NCI-H187 treated with DMSO at 0.1 percent for 48 hours (cell line): ENCODE measurements around the gene BUB1.
"Not testable (repeated sequence)": the region's sequence is repeated elsewhere in the genome, so short reads cannot be mapped to it uniquely, and the experiment has no call there.

Source experiments
- DNase-seq: peaks from one replicate; lab custom pipeline; 2025; lab: John Stamatoyannopoulos, UW

Gene BUB1

DNA sequence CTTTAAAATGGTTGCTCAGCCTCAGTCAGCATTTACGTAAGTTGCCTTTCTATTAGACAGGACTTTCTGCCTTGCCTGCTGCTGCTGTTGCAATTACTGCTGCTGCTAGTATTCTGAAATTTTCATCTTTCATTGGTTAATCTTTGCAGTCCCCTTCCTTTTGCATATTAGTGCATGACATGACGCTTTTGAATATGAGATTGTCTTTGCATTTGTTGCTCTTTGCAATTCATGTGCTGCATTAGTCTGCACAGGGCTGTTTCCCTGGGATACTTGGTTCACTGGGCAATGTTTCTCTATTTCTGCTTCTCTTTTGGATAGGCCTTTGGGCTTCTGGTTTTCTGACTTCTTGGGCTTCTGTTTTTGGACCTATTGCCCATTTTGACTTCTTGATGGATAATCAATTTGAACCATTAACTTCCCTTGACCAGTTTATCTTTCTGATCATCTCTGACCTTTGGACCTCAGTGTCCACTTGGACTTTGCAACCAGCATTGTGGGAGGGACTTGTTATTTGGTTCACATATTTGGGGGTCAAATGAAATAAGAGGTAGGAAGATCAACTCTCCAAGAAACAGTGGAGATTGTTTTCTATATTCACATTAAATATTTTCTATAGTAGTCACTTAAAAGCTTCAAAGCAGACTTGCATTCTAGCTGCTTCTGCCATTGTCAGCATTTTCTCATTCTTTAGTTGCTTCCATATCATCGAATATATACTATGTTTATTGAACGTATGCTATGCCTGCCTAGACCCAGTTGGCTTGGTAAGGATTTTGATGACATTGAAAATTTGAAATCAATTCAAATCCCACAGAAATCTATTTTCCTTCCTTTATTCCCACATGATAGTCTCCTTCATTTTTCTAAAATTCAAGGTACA, 12.5 kb upstream of the BUB1 start:
- DNase-seq = no peak

DNA sequence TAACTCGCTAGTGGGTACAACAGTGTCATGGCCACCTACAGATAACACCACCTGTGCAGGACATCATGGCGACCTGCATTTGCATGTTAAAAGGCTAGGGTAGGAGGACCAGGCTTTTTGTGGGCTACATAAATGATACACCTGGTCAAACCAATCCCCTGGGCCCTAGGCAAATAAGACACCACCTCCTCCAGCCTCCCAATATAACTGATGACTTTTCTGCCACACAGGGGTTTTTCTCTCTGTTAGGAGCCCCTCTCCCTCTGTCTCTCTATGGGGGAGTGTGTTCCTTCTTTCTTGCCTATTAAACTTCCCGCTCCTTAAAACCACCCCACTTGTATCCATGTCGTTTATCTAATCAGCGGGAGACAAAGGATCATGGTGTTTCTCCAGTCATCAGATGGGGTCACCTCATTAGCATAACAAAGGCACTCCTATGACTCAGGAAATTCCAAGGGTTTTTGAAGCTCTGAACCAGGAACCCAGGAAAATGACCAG, 10.8 kb upstream of the BUB1 start:
- no peak for DNase-seq

DNA sequence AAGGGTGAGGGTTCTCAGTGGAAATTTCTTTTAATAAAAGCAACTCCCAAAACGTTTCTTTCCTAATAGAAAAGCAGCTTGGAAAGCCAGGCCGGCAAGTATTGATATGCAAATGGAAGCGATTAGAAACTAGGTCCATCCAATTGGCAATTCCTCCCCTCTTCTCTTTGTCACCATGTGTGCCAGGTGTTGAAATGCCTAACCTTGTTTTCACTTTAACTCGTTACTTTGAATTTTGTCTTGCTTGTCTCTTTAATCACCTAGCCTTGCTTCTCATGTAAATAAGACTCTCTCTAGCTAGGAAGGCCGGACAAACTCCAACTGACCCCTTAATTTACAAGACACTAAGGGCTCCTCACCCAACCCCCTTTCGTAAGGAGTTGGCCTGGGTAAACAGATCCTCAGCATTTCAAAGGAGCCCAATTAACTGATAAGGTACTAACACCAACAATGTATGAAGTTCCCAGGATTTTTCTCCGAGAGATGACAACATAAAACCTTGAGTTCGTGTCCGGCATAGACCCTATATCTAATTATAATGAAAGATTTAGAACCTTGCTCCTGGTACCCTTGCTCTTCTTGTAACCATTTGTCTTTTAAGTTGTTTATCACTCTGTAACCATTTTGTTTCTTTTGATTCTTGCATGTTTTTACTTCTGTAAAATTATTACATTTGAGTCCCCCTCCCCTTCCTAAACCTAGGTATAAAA, 10.1 kb upstream of the BUB1 start:
- not testable (repeated sequence) for DNase-seq

DNA sequence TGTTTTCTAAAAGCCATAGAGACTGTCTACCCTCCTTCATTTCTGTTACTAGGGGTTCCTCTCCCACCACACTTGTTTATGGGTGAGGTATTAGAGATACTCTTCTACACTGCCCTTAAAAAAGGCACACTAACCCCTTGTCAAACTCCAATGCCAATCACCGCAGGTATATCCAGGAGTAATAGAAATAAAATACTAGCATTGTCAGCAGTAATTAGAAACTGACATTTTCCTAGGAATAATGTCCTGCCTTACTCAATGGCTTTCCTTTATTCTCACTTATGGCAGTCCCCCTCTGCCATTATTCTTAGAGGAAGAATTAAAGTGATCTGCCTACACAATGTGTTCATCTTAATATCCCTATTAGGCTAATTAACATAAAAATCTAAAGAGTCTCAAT, 5.0 kb upstream of the BUB1 start:
- no peak for DNase-seq

DNA sequence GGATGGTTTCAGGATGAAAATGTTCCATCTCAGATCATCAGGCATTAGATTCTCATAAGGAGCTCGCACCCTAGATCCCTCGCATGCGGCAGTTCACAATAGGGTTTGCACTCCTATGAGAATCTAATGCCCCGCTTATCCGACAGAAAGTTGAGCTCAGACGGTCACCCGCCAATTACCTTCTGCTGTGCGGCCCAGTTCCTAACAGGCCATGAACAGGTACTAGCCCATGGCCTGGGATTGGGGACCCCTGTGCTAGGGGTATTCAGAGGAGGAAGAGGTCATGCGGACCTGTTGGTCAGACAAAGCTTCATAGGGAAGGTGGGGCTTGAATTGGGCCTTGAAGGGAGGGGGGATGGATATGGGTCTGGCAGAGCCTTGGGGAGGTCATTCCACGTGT, 4.4 kb upstream of the BUB1 start:
- DNase-seq = no peak

DNA sequence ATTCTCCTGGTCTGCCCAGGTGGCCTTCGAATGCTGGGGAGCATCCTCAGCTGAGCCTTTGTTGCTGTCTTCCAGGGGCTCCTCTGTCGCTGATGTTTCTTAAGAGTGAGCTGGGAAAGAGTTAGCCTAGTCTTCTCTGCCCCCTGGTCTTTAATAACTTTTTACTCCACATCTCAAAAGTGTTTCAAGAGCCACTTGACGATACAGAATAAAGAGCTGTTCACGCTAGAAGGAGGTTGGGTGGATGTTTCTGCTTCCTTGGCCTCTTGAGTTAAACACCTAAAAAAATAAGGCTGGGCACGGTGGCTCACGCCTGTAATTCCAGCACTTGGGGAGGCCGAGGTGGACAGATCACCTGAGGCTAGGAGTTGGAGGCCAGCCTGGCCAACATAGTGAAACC, 2.8 kb upstream of the BUB1 start:
- no peak for DNase-seq

DNA sequence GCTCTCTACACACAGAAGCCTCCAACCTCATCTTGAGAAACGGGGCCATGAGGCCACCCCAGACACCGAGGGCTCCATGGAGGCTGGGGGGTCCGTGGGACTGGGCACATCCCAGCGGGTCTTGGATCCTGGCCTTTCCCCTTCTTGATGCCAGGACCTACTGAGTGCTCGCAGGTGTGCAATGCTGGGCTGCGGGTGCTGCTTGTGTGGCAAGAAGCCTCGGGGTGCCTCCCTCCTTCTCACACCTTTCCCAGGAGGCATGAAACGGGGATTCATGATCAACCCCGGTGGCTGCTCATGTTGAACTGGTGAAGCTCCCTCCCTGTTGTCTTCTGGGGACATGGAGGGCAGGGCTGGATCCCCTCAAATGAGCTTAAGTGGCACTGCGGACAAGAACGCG, 2.0 kb upstream of the BUB1 start:
- no peak for DNase-seq

DNA sequence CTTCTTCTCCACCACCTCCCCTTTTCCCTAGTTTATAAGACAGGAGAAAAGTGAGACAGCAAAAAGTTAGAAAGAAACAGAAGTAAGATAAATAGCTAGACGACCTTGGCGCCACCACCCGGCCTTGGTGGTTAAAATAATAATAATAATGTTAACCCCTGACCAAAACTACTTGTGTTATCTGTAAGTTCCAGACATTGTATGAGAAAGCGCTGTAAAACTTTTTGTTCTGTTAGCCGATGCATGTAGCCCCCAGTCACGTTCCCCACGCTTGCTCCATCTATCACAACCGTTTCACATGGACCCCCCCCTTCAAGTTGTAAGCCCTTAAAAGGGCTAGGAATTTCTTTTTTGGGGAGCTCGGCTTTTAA, 1.5 kb upstream of the BUB1 start:
- DNase-seq = no peak

DNA sequence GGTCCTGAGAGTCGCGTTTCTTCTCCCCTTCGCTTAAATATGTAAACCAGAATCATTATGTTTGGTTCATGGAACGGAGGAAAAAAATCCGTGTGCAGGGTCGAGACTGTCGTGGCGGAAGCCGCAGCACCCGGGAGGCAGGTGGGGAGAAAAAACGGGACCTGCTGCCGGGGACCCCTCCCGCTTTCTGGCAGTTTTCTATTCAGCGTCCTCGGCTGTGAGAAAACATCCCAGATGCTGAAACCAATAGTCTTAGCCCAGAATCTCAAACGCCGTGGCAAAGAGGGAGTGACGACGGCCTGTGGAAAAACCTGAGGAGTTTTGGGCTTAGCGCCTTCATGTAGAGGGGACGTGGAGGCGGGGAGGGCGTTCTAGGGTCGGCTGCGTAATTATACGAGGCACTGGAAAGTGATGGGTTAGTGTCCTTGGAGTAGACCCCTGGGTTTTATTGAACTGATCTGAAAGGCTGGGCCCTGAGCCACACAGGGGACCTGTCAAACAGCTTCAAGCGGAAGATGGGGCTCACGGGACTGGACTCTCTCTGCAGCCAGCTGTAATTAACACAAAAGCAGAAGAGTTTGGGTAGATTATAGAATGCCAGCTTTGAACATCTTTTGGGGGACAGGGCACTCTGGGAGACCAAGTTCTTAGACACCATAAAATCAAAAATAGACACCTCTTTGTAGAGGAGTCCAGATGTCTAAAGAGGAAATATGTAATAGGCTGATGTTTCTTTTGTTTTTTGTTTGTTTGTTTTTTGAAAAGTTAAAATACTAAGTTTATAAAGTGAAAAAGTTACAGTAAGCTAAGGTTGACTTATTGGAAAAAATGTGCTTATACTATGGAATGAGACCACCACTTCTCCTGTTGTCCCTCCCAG, 834 bp upstream of the BUB1 start:
- DNase-seq = no peak

DNA sequence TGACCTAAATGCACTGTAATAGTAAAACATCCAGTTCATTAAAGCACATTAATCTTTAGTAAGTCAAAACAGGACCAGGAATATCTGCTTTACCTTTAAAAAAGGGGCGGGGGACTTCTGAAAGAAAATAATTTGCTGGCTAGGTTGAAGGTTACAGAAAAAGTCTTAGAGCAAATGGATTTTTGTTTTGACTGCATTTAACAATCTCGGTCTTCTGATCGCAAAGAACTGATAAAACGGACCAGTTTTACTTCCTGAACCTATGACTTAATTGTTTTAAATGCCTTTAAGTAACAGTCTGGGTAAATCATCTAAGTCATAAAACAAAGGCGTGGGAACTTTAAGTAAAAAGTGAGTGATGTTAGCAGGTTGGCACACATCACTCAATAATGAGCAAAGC, 783 bp downstream of the BUB1 start:
- DNase-seq = no peak

DNA sequence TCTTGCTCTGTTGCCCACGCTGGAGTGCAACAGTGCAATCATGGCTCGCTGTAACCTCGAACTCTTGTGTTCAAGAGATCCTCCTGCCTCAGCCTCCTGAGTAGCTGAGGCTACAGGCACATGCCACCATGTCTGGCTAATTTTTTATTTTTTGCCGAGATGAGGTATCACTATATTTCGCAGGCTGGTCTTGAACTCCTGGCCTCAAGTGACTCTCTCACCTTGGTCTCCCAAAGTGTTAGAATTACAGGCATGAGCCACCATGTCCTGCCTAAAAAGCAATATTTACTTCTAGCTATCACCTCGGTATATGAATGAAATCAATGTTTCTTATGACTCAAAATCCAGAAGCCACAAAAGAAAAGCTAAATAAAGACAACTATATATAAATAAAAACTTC, 2.2 kb downstream of the BUB1 start:
- DNase-seq = no peak

DNA sequence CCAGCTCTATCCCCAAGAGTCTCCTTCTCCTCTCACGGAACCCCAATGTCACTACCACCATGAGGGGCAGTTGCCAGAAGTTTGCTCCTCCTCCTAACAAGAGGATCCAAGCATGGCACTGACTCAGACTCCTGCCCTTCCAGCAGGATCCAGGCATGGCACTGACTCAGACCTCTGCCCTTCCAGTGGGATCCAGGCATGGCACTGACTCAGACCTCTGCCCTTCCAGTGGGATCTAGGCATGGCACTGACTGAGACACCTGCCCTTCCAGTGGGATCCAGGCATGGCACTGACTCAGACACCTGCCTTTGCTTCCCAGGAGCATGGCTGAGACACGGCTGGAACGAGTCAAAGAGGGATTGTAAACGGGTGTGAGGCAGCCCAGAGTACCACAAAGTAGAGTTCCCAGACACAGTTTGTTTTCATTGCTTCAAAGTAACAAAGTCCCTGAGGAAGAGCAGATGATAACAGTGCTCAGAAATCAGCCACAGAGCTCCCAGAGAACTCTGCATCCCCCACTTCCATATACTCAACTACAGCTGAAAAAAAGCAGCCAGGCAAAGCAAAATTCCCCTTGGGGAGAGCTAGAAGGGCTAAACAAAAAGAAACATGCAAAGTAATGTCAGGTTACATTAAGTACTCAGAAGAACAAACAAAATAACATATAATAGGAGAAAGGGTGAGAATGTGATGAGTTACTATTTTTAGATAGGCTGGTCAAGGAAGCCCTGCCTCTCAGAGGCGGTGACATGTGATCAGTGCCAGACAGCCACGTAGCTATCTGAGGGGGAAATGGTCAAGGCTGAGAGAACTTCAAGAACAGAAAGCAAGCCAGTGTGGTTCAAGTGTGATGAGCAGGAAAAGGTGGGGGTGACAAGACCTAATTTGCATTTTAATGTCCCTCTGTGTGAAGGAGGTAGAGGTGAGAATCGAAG, 3.0 kb downstream of the BUB1 start:
- peak; percentile 14 for DNase-seq

DNA sequence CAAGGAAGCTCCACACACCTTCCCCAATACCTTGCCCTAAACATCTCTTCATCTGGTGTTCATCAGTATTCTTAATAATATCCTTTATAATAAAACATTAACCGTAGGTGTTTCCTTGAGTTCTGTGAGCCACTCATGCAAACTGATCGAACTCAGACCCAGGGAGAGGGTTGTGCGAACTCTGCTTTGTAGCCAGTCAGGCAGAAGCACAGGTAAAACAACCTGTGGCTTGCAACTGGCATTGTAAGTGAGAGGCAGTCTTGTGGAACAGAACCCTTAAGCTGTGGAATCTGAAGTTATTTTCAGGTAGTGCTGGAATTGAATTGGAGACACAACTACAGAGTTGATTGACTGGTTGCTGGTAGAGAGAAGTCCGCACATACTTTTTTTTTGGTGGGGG, 4.7 kb downstream of the BUB1 start:
- no peak for DNase-seq

DNA sequence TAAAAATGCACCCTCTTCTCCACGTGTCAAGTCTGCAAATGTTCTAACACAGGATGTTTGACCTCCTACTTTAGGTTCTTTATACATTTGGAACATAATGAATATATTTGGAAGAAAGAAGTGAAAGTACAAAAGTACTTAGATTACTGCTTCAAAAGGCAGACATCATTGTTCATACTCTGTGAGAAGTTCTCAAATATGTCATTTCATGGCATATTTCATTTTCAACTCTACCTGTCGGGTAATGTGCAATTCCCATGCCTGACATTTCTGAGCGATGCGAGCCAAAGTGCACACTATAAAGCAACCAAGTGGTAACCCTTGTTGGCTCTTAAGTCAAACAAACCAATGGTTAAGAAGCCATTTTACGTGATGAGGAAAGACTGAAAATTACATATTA, 7.0 kb downstream of the BUB1 start:
- DNase-seq = no peak

DNA sequence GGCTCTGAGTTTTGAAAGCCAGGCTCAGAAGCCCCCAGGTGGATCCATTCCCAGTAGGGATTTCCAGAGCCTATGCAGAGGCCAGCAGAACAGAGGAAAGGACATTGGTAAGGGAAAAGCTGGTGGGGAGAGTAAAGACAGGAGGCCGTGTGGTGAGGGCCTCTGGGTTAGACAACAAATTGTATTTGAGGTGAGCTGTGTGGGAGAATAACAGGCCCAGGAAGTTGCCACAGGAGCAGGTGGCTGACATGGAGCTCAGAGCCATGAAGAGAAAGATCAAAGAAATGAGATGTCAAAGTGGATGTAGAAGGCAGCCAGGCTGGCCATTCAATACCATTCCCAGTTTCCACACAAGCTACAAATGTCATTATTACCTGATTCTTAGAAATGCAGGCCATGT, 8.8 kb downstream of the BUB1 start:
- no peak for DNase-seq

DNA sequence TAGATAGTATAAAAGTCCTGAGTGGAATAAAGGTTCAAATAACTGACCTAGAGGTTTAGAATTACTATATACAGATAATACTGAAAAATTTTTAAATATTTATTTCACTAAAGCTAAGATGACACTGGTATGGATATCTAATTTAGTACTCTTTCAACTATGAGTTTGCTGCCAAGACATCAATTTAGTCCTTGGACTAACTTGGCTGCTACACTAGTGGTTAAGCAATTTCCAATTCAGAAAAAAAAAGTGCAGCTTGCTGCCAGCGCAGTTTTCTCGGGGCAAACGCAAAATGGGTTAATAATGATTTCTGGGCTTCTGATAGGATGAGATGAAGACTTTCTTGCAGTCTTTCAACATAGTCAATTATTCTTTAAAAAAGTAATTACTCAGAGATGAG, 10.8 kb downstream of the BUB1 start:
- no peak for DNase-seq

DNA sequence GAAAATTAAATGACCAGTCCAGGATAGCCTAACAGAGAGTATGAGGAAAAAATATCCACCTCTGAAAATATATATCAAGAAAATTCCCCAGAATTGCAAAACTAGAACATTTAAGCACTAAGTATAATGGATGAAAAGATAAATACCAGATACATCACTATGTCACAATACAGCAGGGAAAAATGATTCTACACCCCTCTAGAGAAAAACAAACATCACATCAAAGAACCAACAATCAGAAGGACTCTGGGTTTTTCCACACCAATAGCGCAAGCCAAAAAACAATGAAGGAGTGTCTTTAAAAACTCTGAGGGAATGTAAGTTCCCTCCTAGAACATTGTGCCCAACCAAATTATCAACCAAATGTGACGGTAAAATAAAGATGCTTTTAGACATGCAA, 13.7 kb downstream of the BUB1 start:
- no peak for DNase-seq

DNA sequence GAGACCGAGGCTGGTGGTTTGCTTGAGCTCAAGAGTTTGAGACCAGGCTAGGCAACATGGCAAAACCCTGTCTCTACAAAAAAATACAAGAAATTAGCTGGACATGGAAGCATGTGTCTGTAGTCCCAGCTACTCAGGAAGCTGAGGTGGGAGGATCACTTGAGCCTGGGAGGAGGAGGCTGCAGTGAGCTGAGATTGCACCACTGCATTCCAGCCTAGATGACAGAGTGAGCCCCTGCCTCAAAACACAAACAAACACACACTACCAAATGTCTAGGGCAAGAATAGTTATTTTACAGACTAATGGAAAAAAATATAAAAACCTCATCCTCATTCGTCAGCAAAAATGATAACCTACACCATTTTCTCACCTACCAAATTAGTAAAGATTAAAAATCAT, 15.3 kb downstream of the BUB1 start:
- no peak for DNase-seq

DNA sequence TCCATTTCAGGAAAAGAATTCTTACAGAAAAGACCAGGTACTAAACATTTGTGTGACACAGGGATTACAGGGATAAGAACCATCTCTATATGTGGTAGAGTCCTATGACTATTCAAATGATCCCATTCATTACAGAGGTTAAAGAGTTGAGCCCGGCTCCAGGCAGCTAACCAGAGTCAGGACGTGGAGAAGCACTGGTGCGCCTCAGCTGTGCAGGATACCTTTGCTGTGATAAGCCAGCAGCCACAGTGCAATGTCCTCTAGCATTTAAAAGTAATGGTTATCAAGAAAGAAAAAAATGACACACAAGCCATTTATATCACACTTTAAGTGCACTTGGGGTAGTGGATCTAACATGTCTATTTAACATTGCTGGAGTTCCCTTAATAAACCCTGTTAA, 17.3 kb downstream of the BUB1 start:
- no peak for DNase-seq

DNA sequence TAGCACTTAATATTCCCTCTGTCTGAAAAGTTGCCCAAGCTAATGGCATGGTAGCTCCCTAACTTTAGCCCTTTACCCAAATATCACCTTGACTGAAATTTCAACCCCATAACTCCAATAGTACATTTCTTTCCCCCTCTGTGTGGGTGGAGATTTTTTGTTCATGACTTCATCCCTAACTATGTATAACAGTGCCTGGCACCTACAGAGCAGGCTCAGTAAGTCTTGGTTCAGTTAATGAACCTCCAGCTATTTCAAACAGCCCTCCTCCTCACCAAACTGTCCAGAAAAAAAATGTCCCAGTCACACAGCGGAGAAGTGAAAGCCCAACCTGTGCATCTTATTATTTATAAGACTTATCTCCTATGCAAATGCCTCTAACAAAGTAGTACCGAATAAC, 18.6 kb downstream of the BUB1 start:
- no peak for DNase-seq

DNA sequence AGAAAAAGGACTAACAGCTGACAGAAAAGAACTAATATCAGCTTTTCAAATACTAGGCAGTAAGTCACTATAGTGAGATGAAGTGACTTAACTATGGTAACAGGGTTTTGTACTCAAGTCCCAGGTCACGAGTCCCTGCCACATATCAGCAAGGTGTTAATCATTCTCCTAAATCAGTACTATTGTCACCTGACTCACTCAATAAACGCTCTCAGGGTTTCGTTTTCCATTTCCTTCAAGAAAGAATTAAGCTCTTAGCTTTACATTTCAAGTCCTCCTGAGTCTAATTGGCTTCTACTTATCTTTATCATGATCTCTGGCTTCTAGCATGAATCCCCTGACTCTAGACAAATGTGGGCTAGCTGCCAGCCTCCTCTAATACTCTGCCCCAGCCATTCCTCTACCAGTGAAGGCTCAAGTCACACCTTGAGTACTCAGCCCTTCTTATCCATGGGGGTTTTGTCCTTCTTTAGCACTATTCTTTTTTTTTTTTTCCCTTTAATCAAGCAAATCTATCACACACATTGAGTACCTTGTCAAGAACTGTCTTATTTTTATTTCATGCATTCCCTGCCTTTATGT, 20.0 kb downstream of the BUB1 start:
- no peak for DNase-seq
